ENCODE data around the gene KRTAP10-1.
"Not testable (repeated sequence)": the region's sequence is repeated elsewhere in the genome, so short reads cannot be mapped to it uniquely, and the experiment has no call there.

Gene KRTAP10-1

DNA sequence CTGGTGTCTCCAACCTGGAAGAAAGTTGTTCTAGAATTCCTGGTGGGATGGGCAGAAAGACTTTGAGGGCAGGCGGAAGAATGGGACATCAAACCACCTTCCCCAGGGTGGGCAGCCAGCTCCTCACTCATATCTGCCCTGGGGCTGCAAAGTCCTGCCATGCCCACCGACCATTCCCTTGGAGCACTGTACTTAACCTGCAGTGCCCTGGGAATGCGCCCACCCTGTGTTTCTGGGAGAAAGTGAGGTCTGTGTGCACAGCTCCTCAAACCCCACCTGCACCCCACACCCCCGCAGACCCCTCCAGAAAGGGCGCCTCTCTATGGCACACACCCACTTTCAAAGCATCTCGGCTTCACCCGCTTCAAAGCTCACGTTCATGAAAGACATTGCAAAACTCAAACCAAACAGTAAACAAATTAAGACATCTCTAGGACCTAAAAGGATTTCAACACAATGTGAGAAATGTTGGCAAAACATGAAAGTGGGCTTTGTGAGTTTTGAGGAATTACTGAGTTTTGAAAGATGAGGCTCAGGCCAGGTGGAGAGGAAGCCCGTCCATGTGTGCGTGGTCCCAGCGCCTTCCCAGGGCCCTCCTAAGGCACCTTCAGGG, 25.1 kb downstream of the KRTAP10-1 start:
- DNase-seq, result no peak

DNA sequence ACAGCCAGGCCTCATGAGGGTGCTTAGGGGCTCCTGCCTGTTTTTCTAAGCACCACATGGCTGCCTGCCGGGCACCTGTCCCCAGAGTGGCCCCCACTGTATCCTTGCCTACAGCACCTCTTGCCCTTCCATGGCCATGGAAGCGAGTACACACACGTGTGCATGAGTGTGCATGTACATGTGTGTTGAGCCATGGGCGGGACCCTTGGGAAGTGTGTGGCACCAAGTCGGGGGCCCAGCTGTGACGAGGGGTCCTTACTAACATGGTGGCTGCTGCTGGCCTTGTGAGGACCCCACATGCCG, 25.8 kb downstream of the KRTAP10-1 start:
- DNase-seq, result no peak

DNA sequence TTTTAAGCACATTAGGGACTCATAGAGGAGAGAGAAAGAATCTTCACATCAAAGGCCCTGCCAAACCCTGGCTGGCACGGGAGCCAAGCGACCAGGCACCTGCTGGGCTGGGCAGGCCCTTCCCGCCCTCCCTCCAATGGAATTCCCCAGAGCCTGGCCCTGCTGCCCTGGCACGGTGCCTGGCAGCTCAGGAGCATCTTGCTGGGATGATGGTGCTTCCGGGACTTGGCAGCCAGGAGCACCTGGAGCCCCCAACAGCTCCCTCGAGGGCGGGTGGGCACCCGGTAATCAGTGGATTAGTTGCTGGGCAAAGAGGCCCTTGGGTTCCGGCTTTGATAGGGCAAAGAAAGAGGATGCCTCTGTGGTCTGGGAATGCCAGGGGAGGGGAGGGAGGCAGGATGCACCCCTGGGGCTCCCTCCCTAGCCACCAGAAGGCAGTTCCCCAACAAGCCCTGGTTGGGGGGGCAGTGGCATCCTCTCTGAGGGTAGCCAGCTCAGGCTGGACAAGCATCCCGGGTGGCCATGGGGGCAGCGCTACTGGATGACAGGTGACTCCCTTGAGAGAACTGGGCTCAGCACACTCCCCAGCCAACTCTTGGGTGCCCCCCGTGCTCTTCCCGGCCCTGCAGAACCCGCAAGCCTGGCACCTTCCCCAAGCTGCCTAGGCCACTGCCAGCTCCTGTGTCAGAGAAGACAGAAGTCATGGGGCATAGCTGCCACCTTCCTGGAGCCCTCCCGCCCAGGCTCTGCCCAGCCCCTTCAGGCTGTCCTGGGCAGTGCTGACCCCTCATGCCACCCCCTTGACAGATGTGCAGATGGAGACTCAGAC, 26.4 kb downstream of the KRTAP10-1 start:
- peak; percentile 72 for DNase-seq

DNA sequence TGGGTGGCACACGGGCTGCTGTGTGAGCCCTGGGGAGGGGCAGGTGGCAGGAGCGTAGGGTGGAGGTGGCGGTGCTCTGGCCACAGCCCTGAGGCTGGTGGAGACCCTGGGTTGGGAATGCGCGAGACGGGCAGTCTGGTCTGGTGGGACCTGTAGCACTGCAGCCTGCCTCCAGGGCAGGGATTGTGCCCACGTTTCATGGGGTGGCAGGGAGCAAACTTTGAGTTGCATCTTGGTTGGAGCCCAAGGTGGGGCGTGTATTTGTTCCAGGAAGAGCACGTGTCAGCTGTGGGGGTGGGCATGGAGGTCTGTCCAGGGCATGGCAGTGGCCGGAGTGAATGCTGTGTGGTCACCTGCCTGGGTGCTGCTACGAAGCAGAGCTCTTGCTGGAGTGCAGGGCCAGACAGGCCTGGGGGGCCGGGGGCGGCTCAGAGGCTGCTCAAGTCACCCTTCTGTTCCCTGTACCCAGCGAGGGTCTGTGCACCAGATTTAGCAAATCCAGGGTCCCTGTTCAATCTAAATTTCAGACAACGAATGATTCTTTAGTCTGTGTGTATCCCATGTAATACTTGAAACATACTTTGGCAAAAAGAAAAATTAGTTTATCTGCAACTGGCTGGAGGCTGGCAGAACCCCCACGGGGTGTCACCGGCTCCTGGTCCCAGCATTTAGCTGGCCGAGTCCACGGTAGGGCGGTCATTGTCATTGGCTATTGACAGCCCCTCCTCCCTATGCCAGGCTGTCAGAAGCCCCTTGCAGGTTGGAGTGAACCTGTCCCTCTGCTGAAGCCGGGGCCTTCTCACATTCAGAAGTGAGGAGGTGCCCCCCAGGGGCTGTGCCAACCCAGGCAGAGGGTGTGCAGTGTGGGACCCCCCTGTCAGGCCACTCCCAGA, 27.3 kb downstream of the KRTAP10-1 start:
- no peak for DNase-seq

DNA sequence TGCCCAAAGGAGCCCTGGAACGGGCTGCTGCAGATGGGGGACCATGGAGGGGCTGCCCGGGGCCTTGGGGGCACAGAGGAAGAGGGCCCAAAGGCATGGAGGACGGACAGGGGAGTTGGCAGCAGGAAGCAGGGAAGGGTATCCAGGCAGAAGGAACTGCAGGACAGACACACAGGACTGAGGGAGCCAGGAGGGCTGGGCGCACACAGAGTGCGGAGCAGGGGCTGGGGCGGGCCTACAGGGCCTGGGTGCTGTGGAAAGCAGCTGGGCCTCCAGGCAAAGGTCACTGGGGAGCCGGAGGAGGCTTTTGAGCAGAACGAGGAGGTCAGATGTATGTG, 28.1 kb downstream of the KRTAP10-1 start:
- no peak for DNase-seq

DNA sequence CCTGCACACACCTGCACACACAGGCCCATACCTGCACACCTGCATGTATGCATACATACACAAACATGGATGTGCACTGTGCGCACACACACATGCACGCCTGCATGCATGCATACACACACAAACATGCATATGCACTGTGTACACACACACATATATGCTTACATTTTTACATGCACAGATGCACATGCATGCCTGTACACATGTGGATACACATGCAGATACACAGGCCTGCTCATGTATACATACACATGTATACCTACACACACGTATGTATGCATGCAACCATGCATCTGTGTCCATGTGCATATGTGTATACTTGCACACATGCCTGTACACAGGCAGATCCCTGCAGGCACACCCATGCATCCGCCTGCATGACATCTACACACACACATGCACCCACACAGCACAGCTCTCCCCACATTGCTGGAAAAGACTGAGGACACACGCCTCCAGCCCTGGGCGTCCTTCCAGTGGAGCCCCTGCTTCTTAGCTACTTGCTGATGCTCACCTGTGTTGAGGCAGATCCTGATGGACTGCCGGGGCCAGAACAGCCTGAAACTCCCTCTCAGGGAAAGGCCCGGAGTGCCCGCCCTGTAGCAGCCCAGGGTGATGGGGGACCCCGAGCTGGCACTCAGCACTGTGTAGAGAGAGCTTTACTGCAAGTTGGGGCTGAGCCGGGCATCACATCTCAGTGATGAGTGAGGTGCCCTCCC, 28.6 kb downstream of the KRTAP10-1 start:
- DNase-seq, result no peak

DNA sequence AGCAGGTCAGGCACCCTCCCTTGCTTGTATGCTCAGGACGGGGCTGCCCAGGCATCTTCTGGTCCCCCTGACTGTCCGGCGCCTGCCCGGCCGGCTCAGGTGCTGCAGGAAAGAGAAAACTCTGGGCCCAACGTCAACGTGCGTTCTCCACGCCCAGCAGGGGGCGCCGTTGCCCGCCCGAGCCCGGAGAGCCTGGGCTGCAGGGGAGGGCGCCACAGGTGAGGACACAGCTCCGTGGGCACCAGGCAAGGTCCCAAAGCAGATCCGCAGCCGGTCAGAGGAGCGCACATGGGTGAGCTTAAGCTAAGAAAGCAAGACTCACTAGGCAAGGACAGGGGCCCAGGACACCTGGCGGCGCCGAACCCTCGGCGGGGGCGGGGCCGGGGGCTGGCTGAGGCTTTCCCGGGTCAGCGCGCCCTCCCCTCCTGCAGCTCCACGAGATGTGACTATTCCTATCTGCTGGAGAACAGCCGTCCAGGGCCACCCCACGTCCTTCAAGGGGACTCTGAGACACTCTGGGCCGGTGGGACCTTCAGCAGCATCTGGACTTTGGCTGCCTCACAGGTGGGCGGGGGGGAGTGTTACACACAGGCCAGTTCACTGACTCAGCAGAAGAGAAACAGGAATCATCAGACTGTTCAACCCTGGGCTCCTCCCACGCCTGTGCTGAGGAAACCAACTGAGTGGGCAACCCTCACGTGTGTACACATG, 29.3 kb downstream of the KRTAP10-1 start:
- no peak for DNase-seq

DNA sequence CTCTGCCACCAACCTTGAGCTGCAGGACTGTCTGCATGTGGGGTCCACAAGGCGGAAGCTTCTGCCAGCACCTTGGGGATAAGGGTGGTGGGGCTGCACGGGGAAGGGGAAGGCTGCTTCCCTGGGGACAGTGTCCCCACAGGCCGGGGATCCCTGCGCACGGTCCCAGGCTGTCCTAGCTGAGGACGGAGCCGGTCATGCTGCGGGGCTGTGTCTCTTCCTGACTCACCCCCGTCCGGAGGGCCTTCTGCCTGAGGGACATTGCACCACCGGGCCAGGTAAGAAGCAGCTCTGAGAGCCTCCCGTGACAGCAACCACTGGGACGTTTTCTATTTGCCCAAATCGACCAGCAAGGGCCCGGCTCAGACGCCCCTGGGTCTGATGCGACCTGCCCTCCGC, 29.9 kb downstream of the KRTAP10-1 start:
- DNase-seq, result no peak

DNA sequence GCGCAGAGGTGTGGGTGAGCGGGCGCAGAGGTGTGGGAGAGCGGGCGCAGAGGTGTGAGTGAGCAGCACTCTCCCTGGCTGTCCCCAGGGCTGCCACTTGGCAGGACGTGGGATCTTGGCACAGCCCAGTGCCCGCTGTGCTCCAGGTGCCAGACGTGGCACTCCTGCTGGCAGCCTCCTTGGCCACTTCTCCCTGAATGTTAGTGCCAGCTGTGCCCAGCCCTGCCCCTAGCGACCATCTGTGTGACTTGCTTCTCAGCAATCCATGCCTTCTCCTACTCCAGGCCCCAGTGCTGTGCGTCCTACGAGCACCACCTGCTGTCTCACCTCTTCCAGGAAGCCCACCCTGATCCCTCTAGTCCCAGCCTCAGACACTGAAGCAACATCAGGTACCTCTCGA, 30.5 kb downstream of the KRTAP10-1 start:
- peak; percentile 43 for DNase-seq

DNA sequence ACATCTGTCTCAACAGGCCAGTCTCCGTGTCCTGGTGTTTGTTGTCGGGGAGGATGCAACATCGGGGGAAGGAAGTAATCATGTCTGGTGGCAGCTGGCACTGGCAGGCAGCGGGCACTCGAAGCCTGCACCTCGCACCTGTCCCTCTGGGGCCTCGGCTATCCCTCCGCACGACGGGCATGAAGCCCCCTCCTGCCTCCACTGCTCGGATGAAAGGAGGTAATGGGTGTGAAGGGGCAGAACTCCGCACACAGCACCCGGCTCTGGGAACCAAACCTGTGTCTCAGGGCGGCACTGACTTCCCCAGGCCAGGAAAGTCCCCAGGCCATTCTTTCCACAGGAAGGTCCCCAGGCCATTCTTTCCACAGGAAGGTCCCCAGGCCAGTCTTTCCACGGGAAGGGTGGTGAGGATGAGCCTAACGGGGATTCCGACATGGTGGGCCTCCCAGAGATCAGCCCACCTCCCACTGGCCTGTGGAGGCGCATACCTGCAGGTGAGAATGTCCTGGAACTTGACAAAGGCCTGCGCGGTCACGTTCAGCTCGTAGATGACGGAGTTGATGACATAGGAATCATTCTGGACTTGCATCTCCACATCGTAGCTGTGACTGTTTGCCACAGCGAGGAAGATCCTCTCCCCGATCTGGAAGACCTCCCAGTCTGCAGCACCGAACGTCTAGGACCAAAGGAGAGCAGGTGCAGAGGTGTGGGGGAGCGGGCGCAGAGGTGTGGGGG, 31.1 kb downstream of the KRTAP10-1 start:
- no peak for DNase-seq

DNA sequence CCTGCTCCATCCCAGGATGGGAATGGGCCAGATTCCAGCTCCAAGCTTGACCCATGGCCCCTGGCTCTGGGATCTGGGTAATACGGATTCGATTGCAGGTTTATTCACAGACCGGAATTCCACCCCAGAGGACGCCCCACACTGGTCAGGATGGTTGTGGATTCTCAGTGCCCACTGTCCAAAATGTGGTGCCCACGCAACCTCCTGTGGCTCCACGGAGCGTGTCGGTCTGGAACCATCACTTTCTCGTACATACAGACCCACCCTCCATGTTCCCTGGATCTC, 31.6 kb downstream of the KRTAP10-1 start:
- no peak for DNase-seq

DNA sequence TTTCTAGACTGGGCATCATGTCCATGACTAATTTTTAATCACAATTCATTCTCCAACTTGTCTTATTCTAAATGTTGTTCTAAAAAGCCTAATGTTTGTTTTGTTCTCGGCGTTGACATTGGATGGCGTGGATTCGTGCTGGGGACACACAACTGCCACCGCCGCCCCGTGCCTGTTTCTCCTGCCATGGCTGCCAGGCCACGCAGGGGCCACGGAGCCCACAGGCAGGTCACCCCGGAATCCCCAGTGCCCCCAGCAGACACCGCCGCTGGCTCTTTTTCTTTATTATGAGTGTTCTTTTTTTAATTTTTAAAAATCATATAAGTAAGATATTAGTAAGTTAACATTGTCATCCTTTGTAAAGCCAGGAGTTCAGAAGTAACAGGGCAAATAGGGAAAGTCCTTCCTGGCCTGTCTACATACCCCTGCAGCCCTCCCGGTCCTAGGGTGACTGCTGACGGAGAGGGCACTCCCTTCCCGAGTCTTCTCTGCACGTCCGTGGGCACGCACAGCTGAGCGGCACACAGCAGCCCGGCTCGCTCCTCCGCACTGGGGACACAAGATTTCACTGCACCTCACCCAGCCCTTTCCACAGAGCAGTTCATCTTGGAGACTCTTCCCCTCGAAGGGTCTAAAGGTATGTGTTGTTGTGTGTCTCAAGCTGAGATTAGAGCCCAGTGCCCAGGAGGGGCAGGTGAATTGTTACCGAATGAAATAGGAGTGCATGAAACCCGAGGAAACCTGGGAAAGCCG, 32.1 kb downstream of the KRTAP10-1 start:
- DNase-seq, result no peak

DNA sequence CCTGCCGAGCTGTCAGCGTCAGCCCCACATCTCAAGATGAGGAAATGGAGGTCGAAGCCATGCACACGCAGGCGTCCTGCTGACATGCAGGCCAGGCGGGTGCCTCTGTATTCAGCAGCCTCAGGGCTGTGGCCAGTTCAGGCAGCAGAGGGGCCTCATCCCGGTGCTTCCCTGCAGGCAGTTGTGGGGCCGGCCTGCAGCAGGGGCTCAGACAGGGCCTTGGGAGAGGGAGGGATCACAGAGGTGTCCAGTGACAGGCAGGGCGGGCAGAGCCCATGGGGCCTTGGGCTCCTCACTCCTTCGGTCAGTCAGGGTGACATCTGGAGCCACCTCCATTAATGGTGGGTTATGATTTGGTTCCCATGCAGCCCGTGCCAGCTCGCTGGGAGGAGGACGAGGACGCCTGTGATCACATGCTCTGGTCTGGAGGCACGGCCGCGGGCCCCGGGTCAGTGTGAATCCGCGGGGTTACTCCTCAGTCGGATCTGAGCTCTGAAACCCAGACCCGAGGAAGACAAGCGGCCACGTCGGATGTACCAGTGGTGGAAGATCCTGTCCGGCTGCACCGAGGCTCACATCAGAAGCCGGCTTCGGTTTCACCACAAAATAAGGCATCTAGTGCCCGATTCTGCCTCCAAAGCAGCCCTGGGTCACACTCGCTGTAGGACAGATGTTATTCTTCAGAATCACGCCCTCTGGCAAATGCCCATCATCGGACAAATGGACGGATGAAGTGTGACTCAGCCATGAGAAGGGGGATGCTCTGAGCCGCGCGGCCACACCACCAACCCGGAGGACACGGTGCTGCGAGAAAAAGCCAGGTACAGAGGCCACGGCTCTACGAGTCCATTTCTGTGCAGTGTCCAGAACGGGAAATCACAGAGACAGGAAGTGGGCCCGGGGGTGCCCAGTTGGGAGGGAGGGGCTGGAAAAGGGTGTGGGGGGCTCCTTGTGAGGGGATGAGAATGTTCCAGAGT, 33.4 kb downstream of the KRTAP10-1 start:
- DNase-seq, result no peak

DNA sequence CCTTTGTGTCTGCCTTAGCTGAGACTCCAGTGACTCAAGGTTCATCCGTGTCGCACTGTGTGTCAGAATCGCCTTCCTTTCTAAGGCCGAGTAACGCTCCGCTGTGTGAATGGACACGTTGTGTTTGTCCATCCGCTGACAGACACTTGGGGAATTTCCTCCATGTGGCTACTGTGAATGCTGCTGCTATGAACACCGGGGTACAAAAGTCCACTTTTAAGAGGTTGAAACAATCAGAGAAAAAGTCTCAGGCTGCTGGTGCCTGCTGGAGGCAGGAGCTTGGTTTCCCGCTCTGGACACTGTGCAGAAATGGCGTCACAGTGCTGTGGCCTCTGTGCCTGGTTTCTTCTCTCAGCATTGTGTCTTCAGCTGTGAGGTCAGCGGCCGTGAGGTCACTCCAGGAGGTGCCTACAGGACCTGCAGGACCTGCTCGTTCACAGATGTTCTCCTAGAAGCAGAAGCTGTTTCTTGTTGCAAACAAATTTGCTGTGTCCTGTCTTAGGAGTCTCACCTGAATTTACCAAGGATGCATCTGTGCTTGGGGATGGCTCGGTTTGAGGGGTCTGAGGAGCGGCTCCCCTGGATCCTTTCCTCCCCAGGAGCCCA, 34.2 kb downstream of the KRTAP10-1 start:
- no peak for DNase-seq

DNA sequence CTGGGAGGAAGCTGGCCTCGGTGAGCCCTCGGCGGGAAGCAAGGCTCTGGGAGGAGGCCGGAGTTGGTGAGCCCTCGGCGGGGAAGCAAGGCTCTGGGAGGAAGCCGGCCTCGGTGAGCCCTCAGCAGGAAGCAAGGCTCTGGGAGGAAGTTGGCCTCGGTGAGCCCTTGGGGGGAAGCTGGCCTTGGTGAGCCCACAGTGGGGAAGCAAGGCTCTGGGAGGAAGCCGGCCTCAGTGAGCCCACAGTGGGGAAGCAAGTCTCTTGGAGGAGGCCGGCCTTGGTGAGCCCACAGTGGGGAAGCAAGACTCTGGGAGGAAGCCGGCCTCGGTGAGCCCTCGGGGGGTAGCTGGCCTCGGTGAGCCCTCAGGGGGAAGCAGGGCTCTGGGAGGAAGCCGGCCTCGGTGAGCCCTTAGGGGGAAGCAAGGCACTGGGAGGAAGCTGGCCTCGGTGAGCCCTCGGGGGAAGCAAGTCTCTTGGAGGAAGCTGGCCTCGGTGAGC, 36.0 kb downstream of the KRTAP10-1 start:
- no peak for DNase-seq

DNA sequence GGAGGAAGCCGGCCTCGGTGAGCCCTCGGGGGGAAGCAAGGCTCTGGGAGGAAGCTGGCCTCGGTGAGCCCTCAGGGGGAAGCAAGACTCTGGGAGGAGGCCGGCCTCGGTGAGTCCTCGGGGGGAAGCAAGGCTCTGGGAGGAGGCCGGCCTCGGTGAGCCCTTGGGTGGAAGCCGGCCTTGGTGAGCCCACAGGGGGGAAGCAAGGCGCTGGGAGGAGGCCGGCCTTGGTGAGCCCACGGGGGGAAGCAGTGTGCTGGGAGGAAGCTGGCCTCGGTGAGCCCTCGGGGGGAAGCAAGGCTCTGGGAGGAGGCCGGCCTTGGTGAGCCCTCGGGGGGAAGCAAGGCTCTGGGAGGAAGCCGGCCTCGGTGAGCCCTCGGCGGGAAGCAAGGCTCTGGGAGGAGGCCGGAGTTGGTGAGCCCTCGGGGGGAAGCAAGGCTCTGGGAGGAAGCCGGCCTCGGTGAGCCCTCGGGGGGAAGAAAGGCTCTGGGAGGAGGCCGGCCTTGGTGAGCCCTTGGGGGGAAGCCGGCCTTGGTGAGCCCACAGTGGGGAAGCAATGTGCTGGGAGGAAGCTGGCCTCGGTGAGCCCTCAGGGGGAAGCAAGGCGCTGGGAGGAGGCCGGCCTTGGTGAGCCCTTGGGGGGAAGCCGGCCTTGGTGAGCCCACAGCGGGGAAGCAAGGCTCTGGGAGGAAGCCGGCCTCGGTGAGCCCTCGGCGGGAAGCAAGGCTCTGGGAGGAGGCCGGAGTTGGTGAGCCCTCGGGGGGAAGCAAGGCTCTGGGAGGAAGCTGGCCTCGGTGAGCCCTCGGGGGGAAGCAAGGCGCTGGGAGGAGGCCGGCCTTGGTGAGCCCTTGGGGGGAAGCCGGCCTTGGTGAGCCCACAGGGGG, 36.7 kb downstream of the KRTAP10-1 start:
- not testable (repeated sequence) for DNase-seq

DNA sequence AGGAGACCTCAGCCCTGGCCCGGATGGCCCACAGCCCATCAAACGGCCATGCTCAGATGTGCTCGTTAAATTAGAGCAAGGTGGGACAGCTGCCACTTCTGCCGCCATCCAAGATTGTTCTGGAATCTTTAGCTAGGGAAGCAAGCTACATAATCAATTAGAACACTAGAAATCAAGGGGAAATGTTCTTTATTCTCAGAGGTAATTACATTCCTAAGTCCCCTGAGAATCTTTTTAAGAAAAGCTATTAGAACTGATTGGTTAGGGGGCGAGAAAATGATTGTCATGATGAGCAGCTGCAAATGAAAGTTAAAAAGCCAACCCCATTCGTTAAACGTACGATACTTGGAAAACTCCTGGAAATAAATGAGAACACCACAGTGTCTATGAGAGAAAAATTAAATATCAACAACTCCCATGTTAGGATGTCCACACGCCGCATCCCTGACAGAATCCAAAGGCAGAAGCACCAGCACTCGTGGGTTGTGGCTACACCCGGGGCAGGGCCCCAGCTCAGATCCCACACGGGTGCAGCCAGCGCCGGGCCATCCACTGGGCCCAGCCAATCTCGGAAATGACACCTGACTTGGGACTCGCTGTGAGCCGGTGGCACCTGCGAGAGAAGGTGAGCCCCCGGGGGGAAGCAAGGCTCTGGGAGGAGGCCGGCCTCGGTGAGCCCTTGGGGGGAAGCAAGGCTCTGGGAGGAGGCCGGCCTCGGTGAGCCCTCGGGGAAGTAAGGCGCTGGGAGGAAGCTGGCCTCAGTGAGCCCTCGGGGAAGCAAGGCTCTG, 37.6 kb downstream of the KRTAP10-1 start:
- no peak for DNase-seq

DNA sequence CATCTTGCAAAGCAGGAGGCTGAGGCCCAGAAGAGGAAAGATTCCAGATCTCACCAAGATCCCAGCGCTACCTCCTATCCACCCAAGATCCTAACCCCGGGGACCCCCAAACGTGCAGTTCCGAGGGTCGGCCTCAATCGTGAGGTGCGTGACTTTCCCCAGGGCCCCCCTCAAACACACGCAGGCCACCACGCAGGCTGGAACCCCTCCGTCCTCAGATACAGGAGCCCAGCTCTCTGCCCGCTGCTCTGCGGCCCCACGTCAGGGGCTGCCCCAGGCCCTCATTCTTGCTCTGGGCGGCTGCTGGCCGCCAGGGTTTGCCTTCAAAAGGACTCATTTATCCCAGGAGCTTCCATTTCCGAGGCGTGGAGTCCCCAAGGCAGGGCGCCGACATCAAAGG, 39.9 kb downstream of the KRTAP10-1 start:
- no peak for DNase-seq
